ENCODE measurements around the gene ZNF432.

ZNF432 gene

GRCh38 chr19:52007806-52008557, 40.7 kb downstream of the ZNF432 start, which contains the start of gene ZNF615:
Gene ZNF615 (minus strand): TSS chr19:52008211. CDS start chr19:52003711, 4,500 bp downstream.
- DNase-seq (ENCODE audit: low spot score) = peak; percentile 95

- DNase-seq (ENCODE audit: low spot score) = no peak
Measured at GRCh38 chr19:52007451-52007805, 41.2 kb downstream of the ZNF432 start.

- DNase-seq (ENCODE audit: low spot score) = no peak
Measured at GRCh38 chr19:51994048-51994644, 54.5 kb downstream of the ZNF432 start.

GRCh38 chr19:51993422-51993821, 55.2 kb downstream of the ZNF432 start:
- DNase-seq (ENCODE audit: low spot score) = no peak

- peak; percentile 90 for DNase-seq (ENCODE audit: low spot score)
Measured at GRCh38 chr19:51986309-51987291, 62.0 kb downstream of the ZNF432 start, which contains the start of gene ZNF350. Gene ZNF350 (minus strand): TSS chr19:51986840. CDS start chr19:51974360, 12,480 bp downstream.

- DNase-seq (ENCODE audit: low spot score) = no peak
Measured at GRCh38 chr19:51983361-51983760, 65.3 kb downstream of the ZNF432 start.

Measured in left forelimb (tissue), 1 donor.